Cardiac muscle cell (in vitro differentiated cells and primary cell): ENCODE results near the gene TNC. TPM values are rescaled to one million over a fixed set of nuclear protein-coding genes. Genes with fewer than 3 reads are reported as not detected.

Source experiments
- DNase-seq, 2 donors: peaks; one replicate each; pipeline versions ENCODE4 v3.0.0 to v3.0.0-alpha.2; 2010 to 2017; ENCODE audit warnings: low read depth in 1 of 2, low spot score in 1 of 2
- H3K27ac ChIP-seq: fragments of 200-600 bp; sonication (generic); 2 replicates; pipeline ENCODE4 v1.5.1; 2016
- H3K27me3 ChIP-seq: fragments of 200-600 bp; sonication (generic); 2 replicates; pipeline ENCODE4 v1.6.0; 2016; ENCODE audit warnings: control low read depth
- H3K36me3 ChIP-seq: fragments of 200-600 bp; sonication (generic); 2 replicates; pipeline ENCODE4 v1.5.1; 2016; ENCODE audit warnings: control low read depth
- H3K4me1 ChIP-seq: fragments of 200-600 bp; sonication (generic); 2 replicates; pipeline ENCODE4 v1.8.1; 2017; ENCODE audit warnings: low read depth, mild to moderate bottlenecking, mixed run types
- H3K4me3 ChIP-seq: fragments of 200-600 bp; sonication (generic); 2 replicates; pipeline ENCODE4 v1.5.1; 2016; ENCODE audit warnings: mild to moderate bottlenecking
- H3K9me3 ChIP-seq: fragments of 200-600 bp; sonication (generic); 2 replicates; pipeline ENCODE4 v1.5.1; 2017; ENCODE audit warnings: low read depth, mild to moderate bottlenecking, control low read depth
- CTCF ChIP-seq: IDR thresholded peaks from 2 replicates; pipeline ENCODE4 v1.5.1; 2012; ENCODE audit warnings: low read depth, mild to moderate bottlenecking, low read length
- polyA plus RNA-seq: library from polyadenylated mRNA; unstranded; fragments of >200 nt; fragmentation: Nextera tagmentation; extraction: Ambion mirVana; gene quantifications from 2 replicates; pipeline ENCODE4 v1.2.1, GENCODE V29; 2016
- total RNA-seq: library from RNA; depleted of rRNA; stranded (reverse); fragments of >200 nt; gene quantifications from 2 replicates; pipeline ENCODE4 v1.2.3, GENCODE V29; 2016

TNC gene
- total and polyA plus RNA-seq, 2 experiments from 2014 or later = 23.9 to 29.7 TPM

GRCh38 chr9:115088860-115089259 is 29.1 kb downstream of the TNC start:
- H3K27ac ChIP-seq = peak overlapping the region; percentile 43
- H3K9me3 ChIP-seq = no peaks in the 10 kb centered on the region
- no peak overlapping the region for H3K4me3 ChIP-seq
- DNase-seq = peak in 1 of 2 donors; percentile 13
- no peaks in the 10 kb centered on the region for H3K27me3 ChIP-seq
- no peaks in the 10 kb centered on the region for H3K36me3 ChIP-seq
- peaks cover 18% of the 10 kb centered on the region for H3K4me1 ChIP-seq
- TF ChIP-seq CTCF = no peak

- Histone ChIP-seq H3K36me3 (no peaks in the 10 kb centered on the region), H3K27ac (no peak overlapping the region), H3K4me3 (no peak overlapping the region), H3K27me3 (no peaks in the 10 kb centered on the region), H3K9me3 (no peaks in the 10 kb centered on the region), H3K4me1 (peaks cover 18% of the 10 kb centered on the region)
- no peak for DNase-seq
- no peak for TF ChIP-seq CTCF
Observed at GRCh38 chr9:115086886-115087285, 31.1 kb downstream of the TNC start.

GRCh38 chr9:115086461-115086860 is 31.5 kb downstream of the TNC start:
- H3K27me3 ChIP-seq = no peaks in the 10 kb centered on the region
- no peaks in the 10 kb centered on the region for H3K9me3 ChIP-seq
- H3K27ac ChIP-seq = no peak overlapping the region
- peaks cover 18% of the 10 kb centered on the region for H3K4me1 ChIP-seq
- TF ChIP-seq CTCF = no peak
- no peaks in the 10 kb centered on the region for H3K36me3 ChIP-seq
- H3K4me3 ChIP-seq = no peak overlapping the region
- no peak for DNase-seq

GRCh38 chr9:115085773-115086377 is 32.1 kb downstream of the TNC start:
- no peak for TF ChIP-seq CTCF
- H3K27me3 ChIP-seq = no peaks in the 10 kb centered on the region
- no peaks in the 10 kb centered on the region for H3K36me3 ChIP-seq
- H3K4me3 ChIP-seq = no peak overlapping the region
- H3K9me3 ChIP-seq = no peaks in the 10 kb centered on the region
- H3K4me1 ChIP-seq = peaks cover 18% of the 10 kb centered on the region
- no peak for DNase-seq
- H3K27ac ChIP-seq = no peak overlapping the region

GRCh38 chr9:115084709-115085108 is 33.2 kb downstream of the TNC start:
- H3K36me3 ChIP-seq = no peaks in the 10 kb centered on the region
- no peak for DNase-seq
- peaks cover 18% of the 10 kb centered on the region for H3K4me1 ChIP-seq
- H3K4me3 ChIP-seq = no peak overlapping the region
- H3K9me3 ChIP-seq = no peaks in the 10 kb centered on the region
- TF ChIP-seq CTCF = no peak
- no peaks in the 10 kb centered on the region for H3K27me3 ChIP-seq
- H3K27ac ChIP-seq = no peak overlapping the region

GRCh38 chr9:115084157-115084556 is 33.8 kb downstream of the TNC start:
- no peak for TF ChIP-seq CTCF
- no peaks in the 10 kb centered on the region for H3K36me3 ChIP-seq
- H3K4me1 ChIP-seq = peaks cover 13% of the 10 kb centered on the region
- no peaks in the 10 kb centered on the region for H3K27me3 ChIP-seq
- no peak overlapping the region for H3K27ac ChIP-seq
- H3K4me3 ChIP-seq = no peak overlapping the region
- no peak for DNase-seq
- H3K9me3 ChIP-seq = no peaks in the 10 kb centered on the region
